ENCODE results near the gene B3GAT2.

- TF ChIP-seq POLR2A (IDR thresholded peaks at IDR 0.05) = no peak
- TF ChIP-seq CTCF (IDR thresholded peaks at IDR 0.05) = no peak
- TF ChIP-seq POLR2AphosphoS5 (IDR thresholded peaks at IDR 0.05) = no peak
Observed at GRCh38 chr6:70985156-70985555, 28.3 kb upstream of the B3GAT2 start.
